Common myeloid progenitor, CD34-positive (primary cell): ENCODE results near the gene HSPB1.

Source experiments
- CTCF ChIA-PET: fragments of 350-600 bp; sonication (Branson Sonifier 250); formaldehyde crosslinking; loops from one replicate; lab custom pipeline; 2021; ENCODE audit warnings: antibody characterized with exemption; lab: Charles Lee
- POLR2A ChIA-PET: fragments of 350-600 bp; sonication (Branson Sonifier 250); formaldehyde crosslinking; loops from one replicate; lab custom pipeline; 2021; ENCODE audit warnings: antibody characterized with exemption; lab: Charles Lee
- DNase-seq, 3 donors: peaks; one replicate each; pipeline versions ENCODE4 v3.0.0 to v3.0.0-alpha.2; 2013
- H3K27ac ChIP-seq, 2 experiments: 1 replicate in 1 of 2; 2 replicates in 1 of 2; pipeline ENCODE4 v1.7.0; 2013; ENCODE audit warnings: inconsistent platforms in 2 of 2, low read length in 2 of 2, mild to moderate bottlenecking in 2 of 2, low read depth in 1 of 2, moderate library complexity in 1 of 2; ENCODE audit not compliant: severe bottlenecking in 2 of 2, insufficient read depth in 1 of 2, poor library complexity in 1 of 2
- H3K27me3 ChIP-seq, 5 experiments: replicated peaks in 2 of 5; 1 replicate in 3 of 5; 2 replicates in 2 of 5; pipeline versions ENCODE4 v1.6.1 to v1.7.0; 2013; ENCODE audit warnings: low read length in 4 of 5, mild to moderate bottlenecking in 2 of 5, moderate library complexity in 2 of 5, inconsistent platforms in 1 of 5; ENCODE audit not compliant: insufficient read depth in 5 of 5, control insufficient read depth in 4 of 5
- H3K36me3 ChIP-seq, 4 experiments: 1 replicate in 2 of 4; 2 replicates in 2 of 4; pipeline versions ENCODE4 v1.6.1 to v1.7.0; 2013; ENCODE audit warnings: low read length in 3 of 4, control low read depth in 1 of 4, mild to moderate bottlenecking in 1 of 4; ENCODE audit not compliant: control insufficient read depth in 4 of 4, insufficient read depth in 4 of 4
- H3K4me1 ChIP-seq, 4 experiments: 1 replicate in 3 of 4; 2 replicates in 1 of 4; pipeline versions ENCODE4 v1.6.1 to v1.7.1; 2013; ENCODE audit warnings: low read length in 3 of 4, mild to moderate bottlenecking in 3 of 4, control low read depth in 1 of 4, inconsistent platforms in 1 of 4, moderate library complexity in 1 of 4; ENCODE audit not compliant: control insufficient read depth in 4 of 4, insufficient read depth in 4 of 4; ENCODE audit errors: control extremely low read depth in 1 of 4
- H3K4me3 ChIP-seq, 7 experiments: 1 replicate in 4 of 7; 2 replicates in 3 of 7; pipeline versions ENCODE4 v1.5.1 to v1.7.0; 2013; ENCODE audit warnings: mild to moderate bottlenecking in 7 of 7, low read length in 6 of 7, moderate library complexity in 6 of 7, inconsistent platforms in 2 of 7, low read depth in 2 of 7, control low read depth in 1 of 7; ENCODE audit not compliant: insufficient read depth in 4 of 7, control insufficient read depth in 1 of 7; ENCODE audit errors: extremely low read depth in 1 of 7
- H3K9me3 ChIP-seq, 5 experiments: 1 replicate in 4 of 5; 2 replicates in 1 of 5; pipeline versions ENCODE4 v1.6.1 to v1.7.1; 2013; ENCODE audit warnings: low read length in 4 of 5, mild to moderate bottlenecking in 2 of 5, inconsistent platforms in 1 of 5, low read depth in 1 of 5, moderate library complexity in 1 of 5; ENCODE audit not compliant: control insufficient read depth in 4 of 5, insufficient read depth in 2 of 5; ENCODE audit errors: control extremely low read depth in 1 of 5
- WGBS: methylation state at CpG from one replicate; pipeline ENCODE4 v1.1.5; 2013; ENCODE audit not compliant: insufficient coverage; 5-methylcytosine and 5-hydroxymethylcytosine counted together

Gene HSPB1

GRCh38 chr7:76261931-76262330, 40.5 kb upstream of the HSPB1 start:
- WGBS: 86% methylated on average over 3 of the region's 4 CpGs
- H3K27me3 ChIP-seq: peaks cover 0 to 41% (median 8%) of the 10 kb centered on the region in 5 experiments
- no peaks in the 10 kb centered on the region for H3K36me3 ChIP-seq
- CTCF ChIA-PET: interaction anchor here (1.2 to 4.6 kb wide), 11 partner anchors 9 to 88 kb away, joined by 3 to 48 read pairs (median 6); no protein-coding TSS in a partner anchor
- POLR2A ChIA-PET: interaction anchor here (1.5 kb wide), 1 partner anchor 214 kb away, joined by 3 read pairs; the partner anchor contains the start of genes MDH2 and STYXL1
- no peak overlapping the region for H3K4me3 ChIP-seq
- no peaks in the 10 kb centered on the region for H3K9me3 ChIP-seq
- no peak overlapping the region for H3K27ac ChIP-seq
- DNase-seq: no peak
- peaks cover 0 to 9% (median 4%) of the 10 kb centered on the region in 4 experiments for H3K4me1 ChIP-seq

GRCh38 chr7:76262683-76263402, 39.6 kb upstream of the HSPB1 start:
- no peaks in the 10 kb centered on the region for H3K36me3 ChIP-seq
- H3K27ac ChIP-seq: no peak overlapping the region
- peaks cover 0 to 16% (median 10%) of the 10 kb centered on the region in 4 experiments for H3K4me1 ChIP-seq
- DNase-seq: peak; percentile 61 to 72 (median 63)
- H3K9me3 ChIP-seq: no peaks in the 10 kb centered on the region
- ChIA-PET POLR2A (interaction anchor here (1.5 kb wide), 1 partner anchor 215 kb away, joined by 3 read pairs; the partner anchor contains the start of genes MDH2 and STYXL1), CTCF (interaction anchor here (0.5 to 4.6 kb wide), 23 partner anchors 8 to 744 kb away, joined by 3 to 48 read pairs (median 4); no protein-coding TSS in a partner anchor)
- 67% methylated on average over 3 of the region's 7 CpGs for WGBS
- no peak overlapping the region for H3K4me3 ChIP-seq
- peaks cover 0 to 48% (median 8%) of the 10 kb centered on the region in 5 experiments for H3K27me3 ChIP-seq

DNA sequence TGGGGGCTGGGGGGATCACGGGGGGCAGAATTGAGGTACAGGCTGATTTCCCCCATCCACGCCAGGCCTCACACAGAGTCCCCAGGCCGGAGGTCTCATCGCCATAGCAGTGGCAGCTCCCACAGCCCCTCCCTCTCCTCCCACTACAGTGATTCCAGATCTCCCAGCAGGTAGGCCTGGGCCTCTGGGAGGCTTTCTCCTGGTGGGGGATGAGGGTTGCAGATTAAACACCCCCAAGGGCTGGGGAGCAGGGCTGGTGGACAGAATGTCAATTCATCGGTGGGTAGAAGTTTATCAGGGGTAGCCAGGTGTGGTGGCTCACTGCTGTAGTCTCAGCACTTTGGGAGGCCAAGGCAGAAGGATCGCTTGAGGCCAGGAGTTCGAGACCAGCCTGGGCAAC, 37.2 kb upstream of the HSPB1 start:
- Histone ChIP-seq H3K9me3 (no peaks in the 10 kb centered on the region), H3K36me3 (no peaks in the 10 kb centered on the region), H3K27me3 (peaks cover 0 to 47% (median 18%) of the 10 kb centered on the region in 5 experiments), H3K4me1 (peaks cover 0 to 13% (median 8%) of the 10 kb centered on the region in 4 experiments), H3K27ac (no peak overlapping the region), H3K4me3 (no peak overlapping the region)
- peak in 1 of 3 donors; percentile 30 for DNase-seq
- whole genome bisulfite sequencing: 63% methylated on average over 1 of the region's 7 CpGs
- POLR2A ChIA-PET: no interaction called here
- CTCF ChIA-PET: interaction anchor here (0.9 to 4.6 kb wide), 5 partner anchors 13 to 87 kb away, joined by 3 to 48 read pairs (median 3); no protein-coding TSS in a partner anchor

GRCh38 chr7:76267107-76267893, 35.2 kb upstream of the HSPB1 start:
- WGBS: 4% methylated on average over 55 of the region's 68 CpGs
- H3K36me3 ChIP-seq: no peaks in the 10 kb centered on the region
- CTCF ChIA-PET: no interaction called here
- DNase-seq: peak in 1 of 3 donors; percentile 36
- peaks cover 0 to 11% (median 7%) of the 10 kb centered on the region in 4 experiments for H3K4me1 ChIP-seq
- H3K27ac ChIP-seq: no peak overlapping the region
- H3K4me3 ChIP-seq: peak overlapping the region in 6 of 7 experiments; percentile 37 to 71 (median 55)
- POLR2A ChIA-PET: no interaction called here
- no peaks in the 10 kb centered on the region for H3K9me3 ChIP-seq
- H3K27me3 ChIP-seq: peaks cover 0 to 31% (median 17%) of the 10 kb centered on the region in 5 experiments

DNA sequence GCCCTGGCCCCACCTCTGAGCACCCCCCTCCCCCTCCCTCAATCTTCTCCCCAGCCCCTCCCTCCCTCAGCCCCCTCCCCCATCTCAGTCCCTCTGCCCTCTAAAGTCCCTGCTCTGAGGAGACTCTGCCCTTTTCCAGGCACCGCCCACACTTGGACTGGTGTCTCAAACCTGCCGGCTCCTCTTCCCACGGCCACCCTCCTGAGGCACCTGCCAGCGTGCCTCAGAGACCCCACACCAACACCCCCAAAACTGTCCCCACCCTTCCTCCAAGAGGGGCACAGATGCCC, 34.6 kb upstream of the HSPB1 start:
- POLR2A ChIA-PET: no interaction called here
- Histone ChIP-seq H3K4me3 (no peak overlapping the region), H3K9me3 (no peaks in the 10 kb centered on the region), H3K36me3 (no peaks in the 10 kb centered on the region), H3K4me1 (peaks cover 0 to 13% (median 8%) of the 10 kb centered on the region in 4 experiments), H3K27me3 (peaks cover 0 to 31% (median 17%) of the 10 kb centered on the region in 5 experiments), H3K27ac (no peak overlapping the region)
- CTCF ChIA-PET: no interaction called here
- WGBS: no CpG with 5 or more reads among the region's 4 CpGs
- DNase-seq: no peak

GRCh38 chr7:76268376-76268775, 34.1 kb upstream of the HSPB1 start:
- WGBS: 17% methylated on average over 1 of the region's 5 CpGs
- Histone ChIP-seq H3K4me3 (no peak overlapping the region), H3K4me1 (peaks cover 0 to 18% (median 11%) of the 10 kb centered on the region in 4 experiments), H3K27ac (no peak overlapping the region), H3K9me3 (no peaks in the 10 kb centered on the region), H3K27me3 (peaks cover 0 to 31% (median 17%) of the 10 kb centered on the region in 5 experiments), H3K36me3 (no peaks in the 10 kb centered on the region)
- DNase-seq: no peak
- CTCF ChIA-PET: no interaction called here
- POLR2A ChIA-PET: no interaction called here
